Measurements from ENCODE around the gene SYCE3.

The SYCE3 gene

DNA sequence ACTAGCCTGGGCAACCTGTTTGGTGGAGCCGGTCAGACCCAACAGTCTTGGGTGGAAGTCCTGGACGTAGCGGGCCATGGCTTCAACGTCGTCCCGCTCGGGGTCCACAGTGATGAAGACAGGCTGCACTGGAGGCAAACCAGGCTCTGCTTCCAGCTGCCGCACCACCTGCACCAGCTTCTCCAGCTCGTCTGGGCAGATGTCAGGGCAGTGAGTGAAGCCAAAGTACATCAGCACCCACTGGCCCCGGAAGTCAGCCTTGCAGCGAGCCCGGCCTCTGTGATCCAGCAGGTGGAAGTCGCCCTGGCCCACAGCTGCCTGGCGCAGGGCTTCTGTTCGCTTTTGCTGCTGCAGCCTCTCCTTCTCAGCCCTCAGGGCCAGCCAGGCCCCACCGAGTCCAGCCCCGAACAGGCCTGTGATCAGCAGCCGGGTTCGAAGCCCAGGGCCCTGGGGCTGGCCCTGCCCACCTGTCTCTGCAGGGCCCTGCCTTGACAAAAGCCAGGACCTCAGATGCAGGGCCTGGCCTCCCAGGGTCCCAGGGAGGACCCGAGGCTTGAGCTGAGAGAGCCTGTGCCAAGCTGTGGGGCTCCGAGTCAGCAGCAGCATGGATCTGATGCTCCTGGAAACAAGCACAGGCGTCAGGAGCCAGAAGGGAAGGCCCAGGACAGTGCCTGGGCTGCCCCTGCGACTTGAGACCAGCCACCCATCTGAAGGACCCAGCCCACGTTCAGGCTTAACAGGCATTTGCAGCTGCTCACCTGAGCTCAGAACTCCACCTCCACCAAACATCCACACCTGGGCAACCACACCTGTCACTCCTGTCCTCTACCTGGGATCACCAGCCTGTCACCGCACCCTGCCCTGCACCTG, 38.7 kb downstream of the SYCE3 start:
- peaks cover 27% of the 10 kb centered on the region for H3K4me1 ChIP-seq (ENCODE audit: control insufficient read depth, insufficient read depth, low read depth, low read length)
- no peak overlapping the region for H2BK15ac ChIP-seq (ENCODE audit: low read depth, poor library complexity, severe bottlenecking)
- H3K9me3 ChIP-seq (ENCODE audit: control insufficient read depth, low read length): no peaks in the 10 kb centered on the region
- H3K23ac ChIP-seq (ENCODE audit: low read length in 2 of 2): no peak overlapping the region
- H2BK12ac ChIP-seq (ENCODE audit: low read length in 2 of 2): no peak overlapping the region
- peak overlapping the region in 1 of 2 experiments; percentile 63 for H3K14ac ChIP-seq (ENCODE audit: low read length in 2 of 2)
- H3K36me3 ChIP-seq (ENCODE audit: control insufficient read depth in 1 of 2, insufficient read depth in 2 of 2, low read depth in 1 of 2, low read length in 2 of 2): peaks cover 40 to 42% of the 10 kb centered on the region in 2 experiments
- H3K4ac ChIP-seq (ENCODE audit: low read depth in 1 of 2, low read length in 2 of 2): no peak overlapping the region
- H4K8ac ChIP-seq (ENCODE audit: low read length): peak overlapping the region; percentile 0
- H2BK120ac ChIP-seq (ENCODE audit: low read depth, low read length): no peak overlapping the region
- no peaks in the 10 kb centered on the region for H3K27me3 ChIP-seq (ENCODE audit: control insufficient read depth in 1 of 2, insufficient read depth in 1 of 2, low read length in 2 of 2)
- peaks cover 29% of the 10 kb centered on the region for H3K79me1 ChIP-seq (replicated peaks; ENCODE audit: low read length, poor library complexity, severe bottlenecking)
- H3K27ac ChIP-seq (ENCODE audit: low read length, poor library complexity, severe bottlenecking): no peak overlapping the region
- H3K9ac ChIP-seq (ENCODE audit: low read length): peak overlapping the region; percentile 94
- H4K91ac ChIP-seq (ENCODE audit: low read length): no peak overlapping the region
- no peak overlapping the region for H2AK5ac ChIP-seq (ENCODE audit: low read length, severe bottlenecking)
- WGBS: 78% methylated on average over 25 of the region's 25 CpGs
- peak overlapping the region; percentile 23 to 84 for H3K4me3 ChIP-seq (ENCODE audit: insufficient read depth in 1 of 2, low read depth in 1 of 2, low read length in 2 of 2)
- no peak overlapping the region for H3K18ac ChIP-seq (ENCODE audit: low read depth in 1 of 2, low read length in 2 of 2)
- H2BK5ac ChIP-seq (ENCODE audit: low read depth, low read length, poor library complexity, severe bottlenecking): no peak overlapping the region
- DNase-seq: peak; percentile 5
- peak overlapping the region; percentile 86 for H3K4me2 ChIP-seq (ENCODE audit: low read length, poor library complexity, severe bottlenecking)
- no peak overlapping the region for H2AFZ ChIP-seq (ENCODE audit: low read depth, low read length)

GRCh38 chr22:50523458-50523805, 39.3 kb downstream of the SYCE3 start:
- Histone ChIP-seq H4K8ac (ENCODE audit: low read length) (no peak overlapping the region), H3K36me3 (ENCODE audit: control insufficient read depth in 1 of 2, insufficient read depth in 2 of 2, low read depth in 1 of 2, low read length in 2 of 2) (peaks cover 46 to 48% of the 10 kb centered on the region in 2 experiments), H3K4me2 (ENCODE audit: low read length, poor library complexity, severe bottlenecking) (no peak overlapping the region), H3K4ac (ENCODE audit: low read depth in 1 of 2, low read length in 2 of 2) (peak overlapping the region in 1 of 2 experiments; percentile 24), H3K27me3 (ENCODE audit: control insufficient read depth in 1 of 2, insufficient read depth in 1 of 2, low read length in 2 of 2) (no peaks in the 10 kb centered on the region), H4K91ac (ENCODE audit: low read length) (no peak overlapping the region), H3K4me3 (ENCODE audit: insufficient read depth in 1 of 2, low read depth in 1 of 2, low read length in 2 of 2) (no peak overlapping the region), H2AFZ (ENCODE audit: low read depth, low read length) (no peak overlapping the region), H2AK5ac (ENCODE audit: low read length, severe bottlenecking) (no peak overlapping the region), H3K4me1 (ENCODE audit: control insufficient read depth, insufficient read depth, low read depth, low read length) (peaks cover 26% of the 10 kb centered on the region), H2BK5ac (ENCODE audit: low read depth, low read length, poor library complexity, severe bottlenecking) (no peak overlapping the region), H2BK120ac (ENCODE audit: low read depth, low read length) (no peak overlapping the region), H3K27ac (ENCODE audit: low read length, poor library complexity, severe bottlenecking) (no peak overlapping the region), H3K18ac (ENCODE audit: low read depth in 1 of 2, low read length in 2 of 2) (no peak overlapping the region), H3K14ac (ENCODE audit: low read length in 2 of 2) (no peak overlapping the region), H2BK12ac (ENCODE audit: low read length in 2 of 2) (no peak overlapping the region), H3K9ac (ENCODE audit: low read length) (peak overlapping the region; percentile 94), H3K9me3 (ENCODE audit: control insufficient read depth, low read length) (no peaks in the 10 kb centered on the region), H3K23ac (ENCODE audit: low read length in 2 of 2) (no peak overlapping the region), H3K79me1 (replicated peaks; ENCODE audit: low read length, poor library complexity, severe bottlenecking) (peaks cover 29% of the 10 kb centered on the region), H2BK15ac (ENCODE audit: low read depth, poor library complexity, severe bottlenecking) (no peak overlapping the region)
- no peak for DNase-seq
- 94% methylated on average over 16 of the region's 16 CpGs for whole genome bisulfite sequencing

GRCh38 chr22:50522806-50523438, 39.8 kb downstream of the SYCE3 start:
- Histone ChIP-seq H3K23ac (ENCODE audit: low read length in 2 of 2) (no peak overlapping the region), H4K8ac (ENCODE audit: low read length) (no peak overlapping the region), H2BK12ac (ENCODE audit: low read length in 2 of 2) (no peak overlapping the region), H3K14ac (ENCODE audit: low read length in 2 of 2) (no peak overlapping the region), H3K4me1 (ENCODE audit: control insufficient read depth, insufficient read depth, low read depth, low read length) (peaks cover 26% of the 10 kb centered on the region), H3K18ac (ENCODE audit: low read depth in 1 of 2, low read length in 2 of 2) (no peak overlapping the region), H3K9ac (ENCODE audit: low read length) (no peak overlapping the region), H2BK15ac (ENCODE audit: low read depth, poor library complexity, severe bottlenecking) (no peak overlapping the region), H3K79me1 (replicated peaks; ENCODE audit: low read length, poor library complexity, severe bottlenecking) (peaks cover 30% of the 10 kb centered on the region), H3K4me3 (ENCODE audit: insufficient read depth in 1 of 2, low read depth in 1 of 2, low read length in 2 of 2) (no peak overlapping the region), H4K91ac (ENCODE audit: low read length) (no peak overlapping the region), H3K9me3 (ENCODE audit: control insufficient read depth, low read length) (no peaks in the 10 kb centered on the region), H3K36me3 (ENCODE audit: control insufficient read depth in 1 of 2, insufficient read depth in 2 of 2, low read depth in 1 of 2, low read length in 2 of 2) (peaks cover 51 to 53% of the 10 kb centered on the region in 2 experiments), H2BK120ac (ENCODE audit: low read depth, low read length) (no peak overlapping the region), H3K4ac (ENCODE audit: low read depth in 1 of 2, low read length in 2 of 2) (no peak overlapping the region), H2AFZ (ENCODE audit: low read depth, low read length) (no peak overlapping the region), H2BK5ac (ENCODE audit: low read depth, low read length, poor library complexity, severe bottlenecking) (no peak overlapping the region), H2AK5ac (ENCODE audit: low read length, severe bottlenecking) (no peak overlapping the region), H3K27me3 (ENCODE audit: control insufficient read depth in 1 of 2, insufficient read depth in 1 of 2, low read length in 2 of 2) (no peaks in the 10 kb centered on the region), H3K27ac (ENCODE audit: low read length, poor library complexity, severe bottlenecking) (no peak overlapping the region), H3K4me2 (ENCODE audit: low read length, poor library complexity, severe bottlenecking) (no peak overlapping the region)
- no peak for DNase-seq
- WGBS: 94% methylated on average over 22 of the region's 22 CpGs

DNA sequence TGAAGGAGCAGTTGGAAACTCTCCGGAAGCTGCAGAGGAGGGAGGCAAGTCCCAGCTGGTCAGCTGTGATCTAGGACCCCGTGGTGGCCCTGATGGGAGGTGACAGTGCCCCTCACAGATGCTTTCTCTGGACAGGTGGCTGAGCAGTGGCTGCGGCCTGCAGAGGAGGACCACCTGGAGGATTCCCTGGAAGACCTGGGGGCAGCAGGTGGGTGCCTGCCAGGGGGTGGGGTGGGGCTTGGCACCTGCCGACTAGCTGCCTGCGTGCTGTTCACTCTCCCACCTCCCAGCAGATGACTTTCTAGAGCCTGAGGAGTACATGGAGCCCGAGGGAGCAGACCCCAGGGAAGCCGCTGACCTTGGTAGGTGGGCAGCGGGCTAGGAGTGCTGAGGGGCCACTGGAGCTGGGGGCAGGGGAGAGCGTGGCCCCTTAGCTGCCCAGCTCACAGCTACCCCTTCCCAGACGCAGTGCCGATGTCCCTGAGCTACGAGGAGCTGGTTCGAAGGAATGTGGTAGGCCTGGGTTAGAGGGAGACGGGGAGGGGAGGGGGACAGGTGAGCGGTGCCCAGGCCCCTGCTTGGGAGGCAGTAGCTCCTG, 40.4 kb downstream of the SYCE3 start:
- Histone ChIP-seq H4K8ac (ENCODE audit: low read length) (no peak overlapping the region), H3K18ac (ENCODE audit: low read depth in 1 of 2, low read length in 2 of 2) (no peak overlapping the region)

More for the DNA sequence above, 40.4 kb downstream of the SYCE3 start:
- H3K9ac ChIP-seq (ENCODE audit: low read length): no peak overlapping the region
- H2BK15ac ChIP-seq (ENCODE audit: low read depth, poor library complexity, severe bottlenecking): no peak overlapping the region
- no peak overlapping the region for H2BK120ac ChIP-seq (ENCODE audit: low read depth, low read length)
- no peak overlapping the region for H2AK5ac ChIP-seq (ENCODE audit: low read length, severe bottlenecking)
- H4K91ac ChIP-seq (ENCODE audit: low read length): no peak overlapping the region
- H3K27ac ChIP-seq (ENCODE audit: low read length, poor library complexity, severe bottlenecking): no peak overlapping the region
- peaks cover 23% of the 10 kb centered on the region for H3K4me1 ChIP-seq (ENCODE audit: control insufficient read depth, insufficient read depth, low read depth, low read length)
- H3K9me3 ChIP-seq (ENCODE audit: control insufficient read depth, low read length): no peaks in the 10 kb centered on the region
- no peaks in the 10 kb centered on the region for H3K27me3 ChIP-seq (ENCODE audit: control insufficient read depth in 1 of 2, insufficient read depth in 1 of 2, low read length in 2 of 2)
- H3K4ac ChIP-seq (ENCODE audit: low read depth in 1 of 2, low read length in 2 of 2): no peak overlapping the region
- H3K36me3 ChIP-seq (ENCODE audit: control insufficient read depth in 1 of 2, insufficient read depth in 2 of 2, low read depth in 1 of 2, low read length in 2 of 2): peaks cover 57 to 59% of the 10 kb centered on the region in 2 experiments
- H2BK5ac ChIP-seq (ENCODE audit: low read depth, low read length, poor library complexity, severe bottlenecking): no peak overlapping the region
- DNase-seq: no peak
- H2AFZ ChIP-seq (ENCODE audit: low read depth, low read length): no peak overlapping the region
- H3K14ac ChIP-seq (ENCODE audit: low read length in 2 of 2): no peak overlapping the region
- no peak overlapping the region for H3K4me2 ChIP-seq (ENCODE audit: low read length, poor library complexity, severe bottlenecking)
- H3K4me3 ChIP-seq (ENCODE audit: insufficient read depth in 1 of 2, low read depth in 1 of 2, low read length in 2 of 2): no peak overlapping the region
- H3K23ac ChIP-seq (ENCODE audit: low read length in 2 of 2): no peak overlapping the region
- peaks cover 36% of the 10 kb centered on the region for H3K79me1 ChIP-seq (replicated peaks; ENCODE audit: low read length, poor library complexity, severe bottlenecking)
- no peak overlapping the region for H2BK12ac ChIP-seq (ENCODE audit: low read length in 2 of 2)
- 98% methylated on average over 14 of the region's 15 CpGs for WGBS
